HEK293 (cell line): ENCODE measurements around the gene CDKL5.

Source experiments
- BCL11A ChIP-seq: fragments of 450-650 bp; formaldehyde crosslinking; IDR thresholded peaks from 2 replicates; pipeline ENCODE4 v1.5.1; 2016; ENCODE audit warnings: low read depth, missing biosample characterization, missing genetic modification characterization
- YY1 ChIP-seq: fragments of 450-650 bp; formaldehyde crosslinking; IDR thresholded peaks from 2 replicates; pipeline ENCODE4 v1.5.1; 2018; ENCODE audit warnings: missing biosample characterization, missing genetic modification characterization
- ZNF155 ChIP-seq: fragments of 450-650 bp; formaldehyde crosslinking; IDR thresholded peaks from 2 replicates; pipeline ENCODE4 v1.5.1; 2016; ENCODE audit warnings: missing biosample characterization, missing genetic modification characterization
- TF ChIP-seq, protein P1 (sequence below): fragments of 450-650 bp; formaldehyde crosslinking; IDR thresholded peaks from 2 replicates; pipeline ENCODE4 v1.5.1; 2016; ENCODE audit warnings: missing biosample characterization, missing genetic modification characterization
- TF ChIP-seq, protein P2 (sequence below): fragments of 450-650 bp; formaldehyde crosslinking; IDR thresholded peaks from 2 replicates; pipeline ENCODE4 v1.5.1; 2016; ENCODE audit warnings: missing biosample characterization, missing genetic modification characterization, low read depth

DNA sequence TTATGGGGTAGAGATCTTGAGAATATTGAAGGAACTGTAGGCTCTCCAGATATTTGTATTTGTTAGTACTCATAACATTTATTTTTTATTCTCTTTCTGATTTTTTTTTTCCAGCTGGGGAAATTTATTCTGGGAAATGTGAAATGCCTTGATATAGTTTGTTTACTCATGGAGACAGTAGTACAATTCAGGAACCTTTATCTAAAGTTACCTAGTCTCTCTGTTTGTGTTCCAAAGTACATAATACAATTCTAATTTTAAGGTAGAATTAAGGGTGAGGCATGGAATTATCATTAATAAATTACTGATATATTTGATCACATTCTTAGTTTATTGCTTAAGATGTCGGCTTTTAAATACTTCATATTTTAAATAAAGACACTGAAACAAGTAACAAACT lies 132.5 kb downstream of the CDKL5 start:
- TF ChIP-seq BCL11A (no peak), YY1 (tag by site-specific recombination) (no peak), ZNF155 (no peak)
- TF ChIP-seq, protein P1, sequence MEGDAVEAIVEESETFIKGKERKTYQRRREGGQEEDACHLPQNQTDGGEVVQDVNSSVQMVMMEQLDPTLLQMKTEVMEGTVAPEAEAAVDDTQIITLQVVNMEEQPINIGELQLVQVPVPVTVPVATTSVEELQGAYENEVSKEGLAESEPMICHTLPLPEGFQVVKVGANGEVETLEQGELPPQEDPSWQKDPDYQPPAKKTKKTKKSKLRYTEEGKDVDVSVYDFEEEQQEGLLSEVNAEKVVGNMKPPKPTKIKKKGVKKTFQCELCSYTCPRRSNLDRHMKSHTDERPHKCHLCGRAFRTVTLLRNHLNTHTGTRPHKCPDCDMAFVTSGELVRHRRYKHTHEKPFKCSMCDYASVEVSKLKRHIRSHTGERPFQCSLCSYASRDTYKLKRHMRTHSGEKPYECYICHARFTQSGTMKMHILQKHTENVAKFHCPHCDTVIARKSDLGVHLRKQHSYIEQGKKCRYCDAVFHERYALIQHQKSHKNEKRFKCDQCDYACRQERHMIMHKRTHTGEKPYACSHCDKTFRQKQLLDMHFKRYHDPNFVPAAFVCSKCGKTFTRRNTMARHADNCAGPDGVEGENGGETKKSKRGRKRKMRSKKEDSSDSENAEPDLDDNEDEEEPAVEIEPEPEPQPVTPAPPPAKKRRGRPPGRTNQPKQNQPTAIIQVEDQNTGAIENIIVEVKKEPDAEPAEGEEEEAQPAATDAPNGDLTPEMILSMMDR (tag by site-specific recombination), result no peak
- TF ChIP-seq, protein P2, sequence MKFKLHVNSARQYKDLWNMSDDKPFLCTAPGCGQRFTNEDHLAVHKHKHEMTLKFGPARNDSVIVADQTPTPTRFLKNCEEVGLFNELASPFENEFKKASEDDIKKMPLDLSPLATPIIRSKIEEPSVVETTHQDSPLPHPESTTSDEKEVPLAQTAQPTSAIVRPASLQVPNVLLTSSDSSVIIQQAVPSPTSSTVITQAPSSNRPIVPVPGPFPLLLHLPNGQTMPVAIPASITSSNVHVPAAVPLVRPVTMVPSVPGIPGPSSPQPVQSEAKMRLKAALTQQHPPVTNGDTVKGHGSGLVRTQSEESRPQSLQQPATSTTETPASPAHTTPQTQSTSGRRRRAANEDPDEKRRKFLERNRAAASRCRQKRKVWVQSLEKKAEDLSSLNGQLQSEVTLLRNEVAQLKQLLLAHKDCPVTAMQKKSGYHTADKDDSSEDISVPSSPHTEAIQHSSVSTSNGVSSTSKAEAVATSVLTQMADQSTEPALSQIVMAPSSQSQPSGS (tag by site-specific recombination), result no peak
